ENCODE measurements around the gene CNTNAP2. TPM values are rescaled to one million over a fixed set of nuclear protein-coding genes. Genes with fewer than 3 reads are reported as not detected.

Gene CNTNAP2
- total RNA-seq, 1 experiment from 2014 or later, result 0.03 TPM

- H3K27me3 ChIP-seq (ENCODE audit: control insufficient read depth, insufficient read depth, low read length), result no peaks in the 10 kb centered on the region
- intact Hi-C loops (cut with micrococcal nuclease; ENCODE audit: unreplicated experiment), result no loop called here
- CTCF ChIA-PET, result no interaction called here
Observed at GRCh38 chr7:147759327-147759943, 1642.8 kb downstream of the CNTNAP2 start.

GRCh38 chr7:147765301-147765700, 1648.7 kb downstream of the CNTNAP2 start:
- H3K9me3 ChIP-seq (ENCODE audit: control insufficient read depth, insufficient read depth, low read depth, low read length), result no peaks in the 10 kb centered on the region
- H3K27ac ChIP-seq (ENCODE audit: low read length), result no peak overlapping the region
- POLR2A ChIA-PET, result no interaction called here
- H3K36me3 ChIP-seq (ENCODE audit: control insufficient read depth, insufficient read depth, low read length), result no peaks in the 10 kb centered on the region; the same call in 1 of the 2 replicates
- H3K4me1 ChIP-seq (ENCODE audit: control insufficient read depth, insufficient read depth, low read length), result no peaks in the 10 kb centered on the region
- no peak for TF ChIP-seq SIN3A (IDR thresholded peaks at IDR 0.05; ENCODE audit: borderline replicate concordance, insufficient read depth, low read depth, low read length)
- intact Hi-C loops (cut with micrococcal nuclease; ENCODE audit: unreplicated experiment), result no loop called here
- ATAC-seq (no peak), DNase-seq (ENCODE audit: low read depth, low spot score) (no peak)
- H3K4me3 ChIP-seq (ENCODE audit: low read depth in 2 of 2, low read length in 2 of 2), result no peak overlapping the region
- in situ Hi-C loops (cut with HindIII; ENCODE audit: low pct_unique_long_range_greater_than_20kb, low sequenced_read_pairs), result no loop called here
- BruUV-seq (replicated peaks), result no TSS peak
- CTCF ChIA-PET, result no interaction called here
- no peaks in the 10 kb centered on the region for H3K27me3 ChIP-seq (ENCODE audit: control insufficient read depth, insufficient read depth, low read length)

More at GRCh38 chr7:147759327-147759943, 1642.8 kb downstream of the CNTNAP2 start:
- ATAC-seq, result no peak
- Histone ChIP-seq H3K36me3 (ENCODE audit: control insufficient read depth, insufficient read depth, low read length) (no peaks in the 10 kb centered on the region), H3K27ac (ENCODE audit: low read length) (no peak overlapping the region), H3K4me1 (ENCODE audit: control insufficient read depth, insufficient read depth, low read length) (no peaks in the 10 kb centered on the region), H3K4me3 (ENCODE audit: low read depth in 2 of 2, low read length in 2 of 2) (no peak overlapping the region), H3K9me3 (ENCODE audit: control insufficient read depth, insufficient read depth, low read depth, low read length) (no peaks in the 10 kb centered on the region)
- no peak for DNase-seq (ENCODE audit: low read depth, low spot score)
- no TSS peak for BruUV-seq (replicated peaks)
- in situ Hi-C loops (cut with HindIII; ENCODE audit: low pct_unique_long_range_greater_than_20kb, low sequenced_read_pairs), result no loop called here
- no peak for TF ChIP-seq POLR2AphosphoS5 (IDR thresholded peaks at IDR 0.05; ENCODE audit: low read depth, low read length)
- TF ChIP-seq CTCF (IDR thresholded peaks at IDR 0.05), result no peak
- TF ChIP-seq SIN3A (IDR thresholded peaks at IDR 0.05; ENCODE audit: borderline replicate concordance, insufficient read depth, low read depth, low read length), result no peak
- TF ChIP-seq TCF7L2 (IDR thresholded peaks at IDR 0.05; ENCODE audit: low read depth, low read length), result no peak
- no peak for TF ChIP-seq REST (IDR thresholded peaks at IDR 0.05; ENCODE audit: insufficient read depth in 1 of 2, low read depth in 2 of 2, low read length in 1 of 2)
- POLR2A ChIA-PET, result no interaction called here

GRCh38 chr7:147771344-147771743, 1654.7 kb downstream of the CNTNAP2 start:
- TF ChIP-seq TCF7L2 (IDR thresholded peaks at IDR 0.05; ENCODE audit: low read depth, low read length) (no peak), REST (IDR thresholded peaks at IDR 0.05; ENCODE audit: insufficient read depth in 1 of 2, low read depth in 2 of 2, low read length in 1 of 2) (no peak), SIN3A (IDR thresholded peaks at IDR 0.05; ENCODE audit: borderline replicate concordance, insufficient read depth, low read depth, low read length) (no peak), POLR2AphosphoS5 (IDR thresholded peaks at IDR 0.05; ENCODE audit: low read depth, low read length) (no peak), CTCF (IDR thresholded peaks at IDR 0.05) (no peak)
- intact Hi-C loops (cut with micrococcal nuclease; ENCODE audit: unreplicated experiment), result no loop called here
- BruUV-seq (replicated peaks), result no TSS peak
- H3K4me3 ChIP-seq (ENCODE audit: low read depth in 2 of 2, low read length in 2 of 2), result no peak overlapping the region
- no peak overlapping the region for H3K27ac ChIP-seq (ENCODE audit: low read length)
- ATAC-seq (no peak), DNase-seq (ENCODE audit: low read depth, low spot score) (no peak)
- no peaks in the 10 kb centered on the region for H3K4me1 ChIP-seq (ENCODE audit: control insufficient read depth, insufficient read depth, low read length)
- 0 out of 2 replicates have a peak, but pooled peaks cover 2% of the 10 kb centered on the region for H3K9me3 ChIP-seq (ENCODE audit: control insufficient read depth, insufficient read depth, low read depth, low read length)
- H3K36me3 ChIP-seq (ENCODE audit: control insufficient read depth, insufficient read depth, low read length), result no peaks in the 10 kb centered on the region; the same call in 1 of the 2 replicates
- ChIA-PET POLR2A (no interaction called here), CTCF (no interaction called here)
- in situ Hi-C loops (cut with HindIII; ENCODE audit: low pct_unique_long_range_greater_than_20kb, low sequenced_read_pairs), result no loop called here
- no peaks in the 10 kb centered on the region for H3K27me3 ChIP-seq (ENCODE audit: control insufficient read depth, insufficient read depth, low read length)
